ENCODE measurements around the gene EYA4.

EYA4 gene

GRCh38 chr6:133241086-133241900 lies at the start of gene EYA4:
EYA4 (plus strand) TSS chr6:133241357; CDS start chr6:133274781, 33,424 bp downstream.
- no peak for DNase-seq (ENCODE audit: low read depth in 2 of 2)

- no peak for DNase-seq (ENCODE audit: low read depth in 2 of 2)
Observed at GRCh38 chr6:133193396-133193795, 47.8 kb upstream of the EYA4 start.

- DNase-seq (ENCODE audit: low read depth in 2 of 2) = no peak
Observed at GRCh38 chr6:133198725-133199124, 42.4 kb upstream of the EYA4 start.

- DNase-seq (ENCODE audit: low read depth in 2 of 2) = no peak
Observed at GRCh38 chr6:133201231-133201630, 39.9 kb upstream of the EYA4 start.

- DNase-seq (ENCODE audit: low read depth in 2 of 2) = no peak
Observed at GRCh38 chr6:133202610-133203343, 38.4 kb upstream of the EYA4 start.

GRCh38 chr6:133203344-133203697 lies 37.8 kb upstream of the EYA4 start:
- no peak for DNase-seq (ENCODE audit: low read depth in 2 of 2)

- no peak for DNase-seq (ENCODE audit: low read depth in 2 of 2)
Observed at GRCh38 chr6:133205304-133205703, 35.9 kb upstream of the EYA4 start.

GRCh38 chr6:133206942-133207341 lies 34.2 kb upstream of the EYA4 start:
- DNase-seq (ENCODE audit: low read depth in 2 of 2) = no peak

GRCh38 chr6:133207754-133208153 lies 33.4 kb upstream of the EYA4 start:
- DNase-seq (ENCODE audit: low read depth in 2 of 2) = no peak

GRCh38 chr6:133208183-133208755 lies 32.9 kb upstream of the EYA4 start:
- DNase-seq (ENCODE audit: low read depth in 2 of 2) = no peak

- no peak for DNase-seq (ENCODE audit: low read depth in 2 of 2)
Observed at GRCh38 chr6:133214267-133214666, 26.9 kb upstream of the EYA4 start.

GRCh38 chr6:133218852-133219251 lies 22.3 kb upstream of the EYA4 start:
- DNase-seq (ENCODE audit: low read depth in 2 of 2) = no peak

GRCh38 chr6:133223452-133224029 lies 17.6 kb upstream of the EYA4 start:
- DNase-seq (ENCODE audit: low read depth in 2 of 2) = no peak

- DNase-seq (ENCODE audit: low read depth in 2 of 2) = no peak
Observed at GRCh38 chr6:133225560-133225959, 15.6 kb upstream of the EYA4 start.

- DNase-seq (ENCODE audit: low read depth in 2 of 2) = no peak
Observed at GRCh38 chr6:133227344-133227743, 13.8 kb upstream of the EYA4 start.

GRCh38 chr6:133230052-133230451 lies 11.1 kb upstream of the EYA4 start:
- no peak for DNase-seq (ENCODE audit: low read depth in 2 of 2)

- DNase-seq (ENCODE audit: low read depth in 2 of 2) = no peak
Observed at GRCh38 chr6:133235221-133235620, 5.9 kb upstream of the EYA4 start.

GRCh38 chr6:133236932-133237331 lies 4.2 kb upstream of the EYA4 start:
- no peak for DNase-seq (ENCODE audit: low read depth in 2 of 2)

- DNase-seq (ENCODE audit: low read depth in 2 of 2) = no peak
Observed at GRCh38 chr6:133240511-133241085, 559 bp upstream of the EYA4 start.

- DNase-seq (ENCODE audit: low read depth in 2 of 2) = no peak
Observed at GRCh38 chr6:133241901-133242636, 912 bp downstream of the EYA4 start.

All from stimulated activated CD4-positive, alpha-beta T cell treated with anti-CD3 and anti-CD28 coated beads, Interleukin-12 subunit alpha, Interleukin-12 subunit beta, amount 100 ng/mL, for 24 hours (primary cell).